Measurements from ENCODE around the gene COL15A1.

Gene COL15A1

GRCh38 chr9:99021512-99021911, 77.8 kb downstream of the COL15A1 start:
- H3K4me3 ChIP-seq (ENCODE audit: insufficient read length, low read depth), result no peak overlapping the region

GRCh38 chr9:99023231-99023630, 79.5 kb downstream of the COL15A1 start:
- no peaks in the 10 kb centered on the region for H3K9me3 ChIP-seq (ENCODE audit: insufficient read depth, low read length)
- no peaks in the 10 kb centered on the region for H3K4me1 ChIP-seq (ENCODE audit: insufficient read depth, insufficient read length)
- H3K36me3 ChIP-seq (ENCODE audit: insufficient read depth, insufficient read length, low read length), result no peaks in the 10 kb centered on the region
- TF ChIP-seq ZNF274 (IDR thresholded peaks at IDR 0.05; ENCODE audit: low read depth, low read length) (no peak), SUZ12 (IDR thresholded peaks at IDR 0.05; ENCODE audit: extremely low read depth, insufficient read depth, insufficient read length) (no peak), YY1 (IDR thresholded peaks at IDR 0.05; ENCODE audit: insufficient read depth, insufficient read length) (no peak)
- H3K4me3 ChIP-seq (ENCODE audit: insufficient read length, low read depth), result no peak overlapping the region
- H3K9ac ChIP-seq (ENCODE audit: insufficient read length, low read depth), result no peak overlapping the region
- no peaks in the 10 kb centered on the region for H3K27me3 ChIP-seq (ENCODE audit: insufficient read depth, insufficient read length)
- no peak for DNase-seq (ENCODE audit: low read depth, low spot score)

More at GRCh38 chr9:99021512-99021911, 77.8 kb downstream of the COL15A1 start:
- Histone ChIP-seq H3K36me3 (ENCODE audit: insufficient read depth, insufficient read length, low read length) (no peaks in the 10 kb centered on the region), H3K9ac (ENCODE audit: insufficient read length, low read depth) (no peak overlapping the region), H3K27me3 (ENCODE audit: insufficient read depth, insufficient read length) (no peaks in the 10 kb centered on the region), H3K4me1 (ENCODE audit: insufficient read depth, insufficient read length) (no peaks in the 10 kb centered on the region), H3K9me3 (ENCODE audit: insufficient read depth, low read length) (no peaks in the 10 kb centered on the region)
- no peak for TF ChIP-seq ZNF274 (IDR thresholded peaks at IDR 0.05; ENCODE audit: low read depth, low read length)
- TF ChIP-seq YY1 (IDR thresholded peaks at IDR 0.05; ENCODE audit: insufficient read depth, insufficient read length), result no peak
- no peak for TF ChIP-seq SUZ12 (IDR thresholded peaks at IDR 0.05; ENCODE audit: extremely low read depth, insufficient read depth, insufficient read length)
- DNase-seq (ENCODE audit: low read depth, low spot score), result no peak

- no peaks in the 10 kb centered on the region for H3K36me3 ChIP-seq (ENCODE audit: insufficient read depth, insufficient read length, low read length)
- DNase-seq (ENCODE audit: low read depth, low spot score), result no peak
- no peaks in the 10 kb centered on the region for H3K27me3 ChIP-seq (ENCODE audit: insufficient read depth, insufficient read length)
- no peaks in the 10 kb centered on the region for H3K4me1 ChIP-seq (ENCODE audit: insufficient read depth, insufficient read length)
- no peak overlapping the region for H3K9ac ChIP-seq (ENCODE audit: insufficient read length, low read depth)
- no peaks in the 10 kb centered on the region for H3K9me3 ChIP-seq (ENCODE audit: insufficient read depth, low read length)
- TF ChIP-seq YY1 (IDR thresholded peaks at IDR 0.05; ENCODE audit: insufficient read depth, insufficient read length) (no peak), ZNF274 (IDR thresholded peaks at IDR 0.05; ENCODE audit: low read depth, low read length) (no peak), SUZ12 (IDR thresholded peaks at IDR 0.05; ENCODE audit: extremely low read depth, insufficient read depth, insufficient read length) (no peak)
- H3K4me3 ChIP-seq (ENCODE audit: insufficient read length, low read depth), result no peak overlapping the region
Observed at GRCh38 chr9:99023831-99024230, 80.1 kb downstream of the COL15A1 start.

- no peak for DNase-seq (ENCODE audit: low read depth, low spot score)
- TF ChIP-seq SUZ12 (IDR thresholded peaks at IDR 0.05; ENCODE audit: extremely low read depth, insufficient read depth, insufficient read length) (no peak), ZNF274 (IDR thresholded peaks at IDR 0.05; ENCODE audit: low read depth, low read length) (no peak), YY1 (IDR thresholded peaks at IDR 0.05; ENCODE audit: insufficient read depth, insufficient read length) (no peak)
- H3K9me3 ChIP-seq (ENCODE audit: insufficient read depth, low read length), result no peaks in the 10 kb centered on the region
Observed at GRCh38 chr9:99024959-99025358, 81.3 kb downstream of the COL15A1 start.

GRCh38 chr9:99025616-99026270, 82.0 kb downstream of the COL15A1 start:
- H3K36me3 ChIP-seq (ENCODE audit: insufficient read depth, insufficient read length, low read length), result no peaks in the 10 kb centered on the region
- H3K27me3 ChIP-seq (ENCODE audit: insufficient read depth, insufficient read length), result no peaks in the 10 kb centered on the region
- H3K9me3 ChIP-seq (ENCODE audit: insufficient read depth, low read length), result no peaks in the 10 kb centered on the region
- no peak overlapping the region for H3K9ac ChIP-seq (ENCODE audit: insufficient read length, low read depth)
- no peak overlapping the region for H3K4me3 ChIP-seq (ENCODE audit: insufficient read length, low read depth)
- H3K4me1 ChIP-seq (ENCODE audit: insufficient read depth, insufficient read length), result no peaks in the 10 kb centered on the region
- TF ChIP-seq YY1 (IDR thresholded peaks at IDR 0.05; ENCODE audit: insufficient read depth, insufficient read length) (no peak), SUZ12 (IDR thresholded peaks at IDR 0.05; ENCODE audit: extremely low read depth, insufficient read depth, insufficient read length) (no peak), ZNF274 (IDR thresholded peaks at IDR 0.05; ENCODE audit: low read depth, low read length) (no peak)
- no peak for DNase-seq (ENCODE audit: low read depth, low spot score)

More at GRCh38 chr9:99024959-99025358, 81.3 kb downstream of the COL15A1 start:
- H3K4me3 ChIP-seq (ENCODE audit: insufficient read length, low read depth), result no peak overlapping the region
- no peaks in the 10 kb centered on the region for H3K27me3 ChIP-seq (ENCODE audit: insufficient read depth, insufficient read length)
- H3K4me1 ChIP-seq (ENCODE audit: insufficient read depth, insufficient read length), result no peaks in the 10 kb centered on the region
- H3K9ac ChIP-seq (ENCODE audit: insufficient read length, low read depth), result no peak overlapping the region
- no peaks in the 10 kb centered on the region for H3K36me3 ChIP-seq (ENCODE audit: insufficient read depth, insufficient read length, low read length)

GRCh38 chr9:99026271-99026955, 82.7 kb downstream of the COL15A1 start:
- H3K9me3 ChIP-seq (ENCODE audit: insufficient read depth, low read length), result no peaks in the 10 kb centered on the region
- DNase-seq (ENCODE audit: low read depth, low spot score), result no peak

GRCh38 chr9:99026956-99027298, 83.2 kb downstream of the COL15A1 start:
- H3K9me3 ChIP-seq (ENCODE audit: insufficient read depth, low read length), result no peaks in the 10 kb centered on the region
- no peaks in the 10 kb centered on the region for H3K27me3 ChIP-seq (ENCODE audit: insufficient read depth, insufficient read length)
- no peak overlapping the region for H3K9ac ChIP-seq (ENCODE audit: insufficient read length, low read depth)
- TF ChIP-seq SUZ12 (IDR thresholded peaks at IDR 0.05; ENCODE audit: extremely low read depth, insufficient read depth, insufficient read length) (no peak), YY1 (IDR thresholded peaks at IDR 0.05; ENCODE audit: insufficient read depth, insufficient read length) (no peak)
- DNase-seq (ENCODE audit: low read depth, low spot score), result no peak
- no peaks in the 10 kb centered on the region for H3K4me1 ChIP-seq (ENCODE audit: insufficient read depth, insufficient read length)
- H3K4me3 ChIP-seq (ENCODE audit: insufficient read length, low read depth), result no peak overlapping the region
- no peaks in the 10 kb centered on the region for H3K36me3 ChIP-seq (ENCODE audit: insufficient read depth, insufficient read length, low read length)

More at GRCh38 chr9:99026271-99026955, 82.7 kb downstream of the COL15A1 start:
- no peak overlapping the region for H3K9ac ChIP-seq (ENCODE audit: insufficient read length, low read depth)
- H3K36me3 ChIP-seq (ENCODE audit: insufficient read depth, insufficient read length, low read length), result no peaks in the 10 kb centered on the region
- H3K27me3 ChIP-seq (ENCODE audit: insufficient read depth, insufficient read length), result no peaks in the 10 kb centered on the region
- no peak for TF ChIP-seq YY1 (IDR thresholded peaks at IDR 0.05; ENCODE audit: insufficient read depth, insufficient read length)
- no peak for TF ChIP-seq SUZ12 (IDR thresholded peaks at IDR 0.05; ENCODE audit: extremely low read depth, insufficient read depth, insufficient read length)
- TF ChIP-seq ZNF274 (IDR thresholded peaks at IDR 0.05; ENCODE audit: low read depth, low read length), result no peak
- H3K4me1 ChIP-seq (ENCODE audit: insufficient read depth, insufficient read length), result no peaks in the 10 kb centered on the region
- H3K4me3 ChIP-seq (ENCODE audit: insufficient read length, low read depth), result no peak overlapping the region
